Retinal pigment epithelial cell (primary cell): ENCODE results near the gene MOB1A.

ENCODE experiments used
- DNase-seq: peaks from one replicate; pipeline ENCODE4 v3.0.0-alpha.2; 2010; ENCODE audit warnings: low read depth
- H3K4me3 ChIP-seq: 2 replicates; pipeline ENCODE4 v1.5.1; 2011; ENCODE audit warnings: mild to moderate bottlenecking, low read length, control low read depth, moderate library complexity
- CTCF ChIP-seq: conservative IDR thresholded peaks from 2 replicates; pipeline ENCODE4 v1.5.1; 2011; ENCODE audit warnings: low read depth, low read length, control low read depth, inconsistent platforms

Gene MOB1A

GRCh38 chr2:74174909-74175308, 3.8 kb downstream of the MOB1A start:
- no peak for DNase-seq
- no peak for TF ChIP-seq CTCF
- no peak overlapping the region for H3K4me3 ChIP-seq

- no peak overlapping the region for H3K4me3 ChIP-seq
- DNase-seq: no peak
- no peak for TF ChIP-seq CTCF
Measured at GRCh38 chr2:74168739-74169138, 9.9 kb downstream of the MOB1A start.

- no peak overlapping the region for H3K4me3 ChIP-seq
- TF ChIP-seq CTCF: no peak
Measured at GRCh38 chr2:74164761-74165160, 13.9 kb downstream of the MOB1A start.

GRCh38 chr2:74162951-74163350, 15.7 kb downstream of the MOB1A start:
- H3K4me3 ChIP-seq: no peak overlapping the region
- TF ChIP-seq CTCF: no peak
- DNase-seq: no peak

More at GRCh38 chr2:74164761-74165160, 13.9 kb downstream of the MOB1A start:
- no peak for DNase-seq

GRCh38 chr2:74155830-74156229, 22.8 kb downstream of the MOB1A start:
- DNase-seq: no peak
- no peak for TF ChIP-seq CTCF
- H3K4me3 ChIP-seq: no peak overlapping the region

GRCh38 chr2:74152954-74153353, 25.7 kb downstream of the MOB1A start:
- no peak for TF ChIP-seq CTCF
- DNase-seq: no peak
- no peak overlapping the region for H3K4me3 ChIP-seq

GRCh38 chr2:74149570-74150319, 28.9 kb downstream of the MOB1A start:
- no peak for TF ChIP-seq CTCF
- H3K4me3 ChIP-seq: no peak overlapping the region
- DNase-seq: no peak
